ENCODE measurements around the gene KLHDC7B.

Gene KLHDC7B

GRCh38 chr22:50563413-50564160, 17.9 kb downstream of the KLHDC7B start:
- TF ChIP-seq, protein P1, sequence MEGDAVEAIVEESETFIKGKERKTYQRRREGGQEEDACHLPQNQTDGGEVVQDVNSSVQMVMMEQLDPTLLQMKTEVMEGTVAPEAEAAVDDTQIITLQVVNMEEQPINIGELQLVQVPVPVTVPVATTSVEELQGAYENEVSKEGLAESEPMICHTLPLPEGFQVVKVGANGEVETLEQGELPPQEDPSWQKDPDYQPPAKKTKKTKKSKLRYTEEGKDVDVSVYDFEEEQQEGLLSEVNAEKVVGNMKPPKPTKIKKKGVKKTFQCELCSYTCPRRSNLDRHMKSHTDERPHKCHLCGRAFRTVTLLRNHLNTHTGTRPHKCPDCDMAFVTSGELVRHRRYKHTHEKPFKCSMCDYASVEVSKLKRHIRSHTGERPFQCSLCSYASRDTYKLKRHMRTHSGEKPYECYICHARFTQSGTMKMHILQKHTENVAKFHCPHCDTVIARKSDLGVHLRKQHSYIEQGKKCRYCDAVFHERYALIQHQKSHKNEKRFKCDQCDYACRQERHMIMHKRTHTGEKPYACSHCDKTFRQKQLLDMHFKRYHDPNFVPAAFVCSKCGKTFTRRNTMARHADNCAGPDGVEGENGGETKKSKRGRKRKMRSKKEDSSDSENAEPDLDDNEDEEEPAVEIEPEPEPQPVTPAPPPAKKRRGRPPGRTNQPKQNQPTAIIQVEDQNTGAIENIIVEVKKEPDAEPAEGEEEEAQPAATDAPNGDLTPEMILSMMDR (IDR thresholded peaks at IDR 0.05; ENCODE audit: low read length, missing control alignments) = no peak
- H3K4me3 ChIP-seq (replicated peaks; ENCODE audit: low read depth, low read length) = peak overlapping the region; percentile 60
- DNase-seq (ENCODE audit: low read depth) = no peak

- H3K4me3 ChIP-seq (replicated peaks; ENCODE audit: low read depth, low read length) = no peak overlapping the region
- no peak for DNase-seq (ENCODE audit: low read depth)
- TF ChIP-seq, protein P1 (IDR thresholded peaks at IDR 0.05; ENCODE audit: low read length, missing control alignments) = no peak
These were observed 18.6 kb downstream of the KLHDC7B start for GRCh38 chr22:50564289-50564688.

DNA sequence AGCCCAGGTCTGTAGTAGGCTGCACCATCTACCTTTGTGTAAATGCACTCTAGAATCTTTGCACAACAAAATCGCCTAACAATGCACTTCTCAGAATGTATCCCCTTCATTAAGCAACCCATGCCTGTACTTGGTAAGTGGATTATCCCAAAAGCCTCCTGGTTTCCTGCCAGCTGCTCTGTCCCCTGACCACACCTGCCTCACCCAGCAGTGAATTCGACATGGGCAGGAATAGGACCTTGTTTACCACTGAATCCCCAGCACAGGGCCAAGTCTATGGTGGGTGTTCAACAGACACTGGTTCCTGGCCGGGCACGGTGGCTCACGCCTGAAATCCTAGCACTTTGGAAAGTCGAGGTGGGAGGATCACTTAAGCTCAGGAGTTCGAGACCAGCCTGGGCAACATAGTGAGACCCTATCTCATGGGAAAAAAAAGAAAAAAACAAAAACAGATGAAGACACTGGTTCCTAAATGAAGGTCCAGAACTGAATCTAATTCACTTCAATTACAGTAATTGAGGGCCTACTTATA, 22.1 kb downstream of the KLHDC7B start:
- TF ChIP-seq, protein P1 (IDR thresholded peaks at IDR 0.05; ENCODE audit: low read length, missing control alignments) = no peak
- DNase-seq (ENCODE audit: low read depth) = no peak
- H3K4me3 ChIP-seq (replicated peaks; ENCODE audit: low read depth, low read length) = no peak overlapping the region

DNA sequence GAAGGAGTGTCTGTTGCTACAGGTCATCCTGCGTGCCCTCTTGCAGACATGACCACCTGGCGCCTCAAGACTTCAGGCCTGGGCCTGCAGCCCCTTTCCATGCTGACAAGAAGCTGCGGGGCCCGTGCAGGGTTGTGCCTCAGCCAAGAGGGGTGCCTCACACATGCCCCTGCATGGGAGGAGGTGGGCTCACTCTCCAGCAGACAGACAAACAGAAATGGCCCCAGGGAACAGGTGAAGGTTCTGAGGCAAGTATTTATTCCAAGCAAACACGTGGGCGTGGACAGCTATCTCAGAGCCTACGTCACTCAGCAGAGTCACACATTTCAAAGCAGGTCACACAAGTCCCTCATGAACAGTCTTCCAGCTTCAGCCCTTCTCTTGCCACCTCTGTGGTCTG, 22.9 kb downstream of the KLHDC7B start:
- H3K4me3 ChIP-seq (replicated peaks; ENCODE audit: low read depth, low read length) = no peak overlapping the region
- DNase-seq (ENCODE audit: low read depth) = no peak
- TF ChIP-seq, protein P1 (IDR thresholded peaks at IDR 0.05; ENCODE audit: low read length, missing control alignments) = no peak

DNA sequence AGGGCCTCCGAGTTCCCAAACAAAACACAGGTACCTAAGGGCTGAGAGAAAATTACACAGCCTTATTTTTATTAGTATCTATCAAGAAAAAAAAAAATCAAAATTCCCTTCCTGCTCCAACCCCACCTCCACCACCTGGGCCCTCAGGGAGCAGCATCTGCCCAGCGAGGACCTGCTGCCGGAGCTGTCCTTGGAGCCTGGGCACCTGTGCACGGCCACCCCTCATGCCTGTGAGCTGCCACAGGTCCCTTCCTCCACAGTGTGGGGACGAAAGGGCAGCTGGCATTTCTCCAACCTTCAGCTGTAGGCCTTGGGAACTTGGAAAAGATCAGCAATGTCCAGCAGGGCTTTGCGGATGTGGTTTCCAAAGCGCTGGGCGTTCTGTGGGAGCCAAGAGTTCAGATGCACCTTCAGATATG, 23.4 kb downstream of the KLHDC7B start:
- DNase-seq (ENCODE audit: low read depth) = no peak
- no peak overlapping the region for H3K4me3 ChIP-seq (replicated peaks; ENCODE audit: low read depth, low read length)
- TF ChIP-seq, protein P1 (IDR thresholded peaks at IDR 0.05; ENCODE audit: low read length, missing control alignments) = no peak

DNA sequence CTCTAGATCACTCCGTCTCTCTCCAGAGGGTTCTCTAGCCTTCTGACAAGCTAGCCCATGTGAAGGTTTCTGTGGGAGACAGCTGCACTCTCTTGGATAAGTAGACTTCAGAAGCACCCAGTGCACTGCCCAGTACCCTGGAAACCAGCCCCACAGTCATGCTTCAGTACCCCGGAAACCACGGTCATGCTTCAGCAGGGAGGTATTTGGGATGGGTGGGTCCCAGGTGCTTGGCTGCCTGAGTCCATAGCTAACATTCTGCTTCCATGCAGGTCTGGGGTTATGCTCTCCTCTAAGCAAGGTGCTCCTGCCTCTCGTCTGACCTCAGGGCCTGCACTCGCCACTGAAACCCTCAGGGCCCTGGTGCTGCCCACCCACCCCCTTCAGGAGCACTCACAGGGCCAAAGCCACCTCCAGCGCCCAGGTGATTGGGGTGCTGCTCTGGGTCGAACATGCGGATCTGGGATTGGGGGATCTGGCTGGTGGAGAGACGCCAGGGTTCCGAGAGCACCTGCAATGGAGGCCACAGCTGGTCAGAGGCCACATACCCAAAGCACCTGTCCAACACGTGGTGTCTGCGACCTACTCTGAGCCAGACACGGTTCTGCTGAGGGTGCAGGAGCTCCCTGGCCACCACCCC, 24.3 kb downstream of the KLHDC7B start:
- TF ChIP-seq, protein P1 (IDR thresholded peaks at IDR 0.05; ENCODE audit: low read length, missing control alignments) = no peak
- no peak for DNase-seq (ENCODE audit: low read depth)
- no peak overlapping the region for H3K4me3 ChIP-seq (replicated peaks; ENCODE audit: low read depth, low read length)
